Thymus (tissue), 11 donors: ENCODE results near the gene DDX23. TPM values are rescaled to one million over a fixed set of nuclear protein-coding genes. Genes with fewer than 3 reads are reported as not detected.
A peak's percentile ranks its signal among the peaks of the same experiment; 100 is the strongest.

Experiments
- DNase-seq, 9 donors: peaks; one replicate each; pipeline ENCODE4 v3.0.0-alpha.2; 2013; ENCODE audit warnings: low spot score in 9 of 9, low read depth in 6 of 9, missing footprints in 1 of 9
- H3K27ac ChIP-seq, 2 donors: one replicate each; pipeline ENCODE4 v1.5.1; 2013; ENCODE audit warnings: control low read depth in 1 of 2, low read depth in 1 of 2, low read length in 1 of 2, mild to moderate bottlenecking in 1 of 2, moderate library complexity in 1 of 2
- H3K27me3 ChIP-seq, 2 donors: one replicate each; pipeline ENCODE4 v1.5.1; 2013; ENCODE audit warnings: low read length in 1 of 2; ENCODE audit not compliant: control insufficient read depth in 2 of 2, insufficient read depth in 1 of 2
- H3K36me3 ChIP-seq, 2 donors: one replicate each; pipeline ENCODE4 v1.5.1; 2013; ENCODE audit warnings: low read length in 1 of 2, mild to moderate bottlenecking in 1 of 2, moderate library complexity in 1 of 2; ENCODE audit not compliant: control insufficient read depth in 2 of 2, insufficient read depth in 2 of 2
- H3K4me1 ChIP-seq, 2 donors: one replicate each; pipeline ENCODE4 v1.5.1; 2013; ENCODE audit warnings: low read length in 2 of 2; ENCODE audit not compliant: control insufficient read depth in 2 of 2, insufficient read depth in 2 of 2
- H3K4me3 ChIP-seq, 2 donors: one replicate each; pipeline ENCODE4 v1.5.1; 2013; ENCODE audit warnings: low read length in 2 of 2, control low read depth in 1 of 2, mild to moderate bottlenecking in 1 of 2
- H3K9me3 ChIP-seq, 2 donors: one replicate each; pipeline ENCODE4 v1.5.1; 2013; ENCODE audit warnings: low read length in 1 of 2, mild to moderate bottlenecking in 1 of 2; ENCODE audit not compliant: control insufficient read depth in 2 of 2, insufficient read depth in 1 of 2
- WGBS: extraction: QIAGEN DNeasy Blood & Tissue Kit; methylation state at CpG from one replicate; pipeline ENCODE4 v1.1.7; 2013; 5-methylcytosine and 5-hydroxymethylcytosine counted together
- polyA plus RNA-seq: library from polyadenylated mRNA; stranded (reverse); fragments of 200-250 nt; gene quantifications from one replicate; pipeline ENCODE4 v1.2.3, GENCODE V29; 2013
- total RNA-seq: library from RNA; stranded (reverse); fragments of 120-200 nt; gene quantifications from one replicate; pipeline ENCODE4 v1.2.4, GENCODE V29; 2013
- donor health status: healthy.

DDX23 gene
- total and polyA plus RNA-seq, 2 donors = 61.3 to 96.6 TPM

DNA sequence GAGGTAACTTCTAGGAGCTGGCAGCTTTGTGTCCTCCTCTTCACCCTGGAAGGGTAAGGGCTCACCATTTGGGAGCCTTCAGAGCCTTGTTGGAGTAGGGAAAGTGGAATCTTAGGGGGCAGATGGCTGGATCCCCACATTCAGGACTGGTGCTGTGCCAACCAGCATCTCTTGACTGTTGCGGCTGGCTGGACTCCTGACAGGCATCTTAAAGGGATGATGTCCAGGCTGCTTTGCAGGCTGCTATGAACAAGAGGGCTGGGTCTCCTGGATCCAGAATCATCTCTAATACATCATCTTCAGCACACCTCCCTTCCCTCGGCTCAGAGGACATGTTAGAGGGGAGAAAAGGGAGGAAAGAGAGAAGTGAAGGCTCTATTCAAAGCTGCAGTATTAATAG, 29.3 kb downstream of the DDX23 start:
- peaks cover 4 to 11% of the 10 kb centered on the region in 2 donors for H3K4me1 ChIP-seq
- no peaks in the 10 kb centered on the region for H3K9me3 ChIP-seq
- H3K36me3 ChIP-seq = peaks cover 15 to 17% of the 10 kb centered on the region in 2 donors
- H3K27ac ChIP-seq = no peak overlapping the region
- H3K27me3 ChIP-seq = peaks cover 0 to 8% of the 10 kb centered on the region in 2 donors
- no peak overlapping the region for H3K4me3 ChIP-seq
- WGBS = 92% methylated on average over 2 of the region's 2 CpGs
- no peak for DNase-seq

DNA sequence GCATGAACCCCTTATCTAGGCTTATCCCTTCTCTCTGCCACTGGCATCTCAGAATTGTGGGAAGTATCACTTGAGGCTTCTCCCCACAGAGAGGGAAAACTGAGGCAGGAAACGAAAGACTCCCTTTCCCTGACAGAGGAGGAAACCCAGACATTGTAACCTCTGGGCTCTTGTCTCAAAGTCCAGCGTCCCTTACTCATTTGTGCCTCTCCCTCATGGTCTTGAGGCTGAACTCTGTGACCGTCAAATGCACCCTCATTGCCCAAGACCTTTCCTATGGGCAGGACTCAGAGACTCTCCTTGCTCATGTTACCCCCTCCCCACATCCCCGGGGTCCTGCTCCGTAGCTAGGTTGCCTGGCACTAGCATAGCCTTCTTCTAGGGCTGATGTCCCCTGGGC, 29.8 kb downstream of the DDX23 start:
- H3K4me1 ChIP-seq = peaks cover 8 to 16% of the 10 kb centered on the region in 2 donors
- DNase-seq = no peak
- H3K36me3 ChIP-seq = peaks cover 10 to 11% of the 10 kb centered on the region in 2 donors
- H3K27ac ChIP-seq = no peak overlapping the region
- H3K4me3 ChIP-seq = no peak overlapping the region
- H3K9me3 ChIP-seq = no peaks in the 10 kb centered on the region
- 98% methylated on average over 5 of the region's 5 CpGs for WGBS
- peaks cover 0 to 13% of the 10 kb centered on the region in 2 donors for H3K27me3 ChIP-seq

DNA sequence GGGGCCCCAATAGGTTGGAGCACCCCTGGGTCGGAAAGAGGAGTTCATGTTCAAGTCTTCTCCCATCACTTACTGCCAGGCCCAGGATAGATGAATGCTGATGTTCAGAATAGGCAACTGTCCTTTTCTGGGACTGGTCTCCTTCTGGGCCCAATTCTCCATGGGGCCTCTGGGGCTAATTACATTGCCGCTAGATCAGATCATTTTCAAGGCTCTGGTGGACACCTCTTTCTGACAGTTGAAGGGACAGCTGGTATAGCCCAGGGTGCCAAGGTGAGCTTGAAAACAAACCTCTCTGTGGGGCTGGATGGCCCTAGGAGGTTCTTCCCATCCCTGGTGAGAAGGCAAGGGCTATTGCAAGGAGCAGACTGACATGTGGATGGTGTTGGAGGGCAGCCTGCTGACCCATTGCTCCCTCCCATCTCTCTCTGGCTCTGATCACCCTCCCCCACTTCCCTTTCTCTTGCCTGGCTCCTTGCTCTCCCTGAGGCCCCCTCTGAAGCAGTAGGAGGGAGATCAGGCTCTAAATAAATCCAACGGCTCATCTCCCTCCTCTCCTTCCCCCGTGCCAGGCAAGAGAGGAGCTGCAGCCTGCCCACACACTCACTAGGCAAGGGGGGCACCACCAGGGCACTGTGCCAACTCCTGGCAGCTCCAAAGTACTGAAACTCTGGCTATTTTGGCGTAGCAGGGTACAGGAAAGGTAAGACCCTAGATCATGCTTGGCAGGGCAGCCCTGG, 31.8 kb downstream of the DDX23 start:
- Histone ChIP-seq H3K36me3 (no peaks in the 10 kb centered on the region), H3K4me3 (no peak overlapping the region), H3K4me1 (peaks cover 13 to 32% of the 10 kb centered on the region in 2 donors), H3K27ac (no peak overlapping the region), H3K9me3 (no peaks in the 10 kb centered on the region), H3K27me3 (peaks cover 0 to 32% of the 10 kb centered on the region in 2 donors)
- WGBS = 86% methylated on average over 5 of the region's 5 CpGs
- no peak for DNase-seq

DNA sequence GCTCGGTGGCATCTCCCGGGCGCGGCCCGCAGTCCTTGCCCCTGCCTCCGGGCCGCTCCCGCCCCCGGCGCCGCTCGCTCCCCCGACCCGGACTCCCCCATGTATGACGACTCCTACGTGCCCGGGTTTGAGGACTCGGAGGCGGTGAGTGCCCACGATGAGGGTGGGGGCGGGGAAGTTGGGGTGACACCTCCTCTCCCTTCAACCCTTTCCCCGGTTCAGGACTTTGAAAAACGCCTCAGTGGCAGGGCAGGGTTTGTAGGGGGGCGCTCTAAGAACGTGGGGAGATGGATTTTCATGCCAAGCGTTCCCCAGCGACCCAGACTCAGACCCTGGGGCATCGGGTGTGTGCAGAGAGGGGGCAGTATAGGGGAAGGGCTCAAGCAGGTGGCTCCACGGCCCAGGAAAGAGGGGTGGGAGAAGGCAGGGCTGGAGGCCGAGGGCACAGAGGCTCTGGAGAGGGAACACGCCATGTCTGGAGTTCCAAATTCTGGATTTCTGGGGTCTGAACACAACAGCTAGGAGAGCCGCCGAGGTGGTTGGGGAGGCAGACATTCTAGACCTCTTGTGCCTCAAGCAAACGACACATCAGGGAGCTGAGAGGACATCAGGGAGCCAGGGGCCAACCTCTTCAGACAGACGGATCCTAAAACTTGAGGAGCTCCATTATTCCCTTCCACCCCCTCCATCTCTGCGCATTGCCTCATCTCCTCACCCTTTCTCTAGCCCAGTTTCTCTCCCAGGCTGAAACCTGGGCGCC, 33.0 kb downstream of the DDX23 start:
- H3K27ac ChIP-seq = no peak overlapping the region
- peaks cover 13 to 38% of the 10 kb centered on the region in 2 donors for H3K4me1 ChIP-seq
- DNase-seq = peak in 5 of 9 donors; percentile 14 to 74 (median 41)
- no peaks in the 10 kb centered on the region for H3K9me3 ChIP-seq
- no peaks in the 10 kb centered on the region for H3K36me3 ChIP-seq
- peak overlapping the region; percentile 64 to 68 for H3K4me3 ChIP-seq
- WGBS = 21% methylated on average over 37 of the region's 37 CpGs
- H3K27me3 ChIP-seq = peaks cover 0 to 43% of the 10 kb centered on the region in 2 donors

DNA sequence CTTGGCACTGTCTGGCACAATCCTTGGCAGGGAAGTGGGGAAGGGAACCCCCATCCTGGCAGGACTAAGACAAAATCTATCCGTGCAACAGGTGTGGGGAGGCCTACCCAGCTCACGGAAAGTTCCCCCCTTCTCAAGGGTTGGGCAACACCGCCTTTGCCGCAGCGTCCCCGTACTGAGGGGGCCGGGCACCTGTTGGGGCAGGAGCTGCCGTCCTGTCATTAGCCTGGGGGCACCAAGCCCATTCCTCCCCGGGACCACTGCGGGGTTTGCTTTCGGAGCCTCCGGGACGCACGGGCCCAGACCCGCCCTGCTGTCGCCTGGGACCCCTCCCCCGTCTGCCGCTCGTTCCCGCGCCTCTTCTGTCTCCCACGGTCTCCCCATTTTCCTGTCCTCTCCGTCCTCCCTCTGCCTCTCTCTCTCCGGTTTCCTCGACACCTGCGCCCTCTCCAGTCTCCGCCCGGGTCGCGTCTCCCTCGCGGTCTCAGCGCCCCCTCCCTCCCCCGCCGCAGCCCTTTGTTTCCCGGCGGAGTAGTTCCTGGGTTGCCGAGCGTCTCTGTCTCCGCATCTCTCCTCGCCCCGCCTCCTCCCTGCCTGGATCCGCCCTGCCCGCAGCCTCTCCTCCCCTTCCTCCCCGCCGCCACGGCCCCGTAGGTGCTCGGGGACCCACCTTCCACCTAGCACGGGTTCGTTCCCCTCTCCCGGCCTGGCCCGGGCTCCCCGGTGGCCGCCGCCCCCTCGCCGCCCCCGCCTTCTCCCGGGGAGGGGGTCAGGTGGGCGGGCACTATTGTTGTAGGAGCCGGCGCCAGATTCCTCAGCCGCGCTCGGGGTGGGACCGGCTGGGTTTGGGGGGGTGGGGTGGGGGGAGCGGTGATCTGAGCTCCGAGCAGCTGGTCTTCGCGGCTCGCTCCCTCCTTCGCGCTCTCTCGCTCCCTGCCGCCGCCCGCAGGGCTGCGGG, 33.8 kb downstream of the DDX23 start, which contains the start of gene CACNB3:
Gene CACNB3, plus strand, starts transcription at position 624 of the 958 bp plus-strand sequence. CDS start 434 bp downstream, outside the sequence.
- Histone ChIP-seq H3K27ac (peak within 1 kb of the TSS in 1 of 2 donors; percentile 20), H3K27me3 (peaks cover 0 to 50% of the 10 kb centered on the region in 2 donors), H3K4me1 (peaks cover 13 to 43% of the 10 kb centered on the region in 2 donors), H3K9me3 (no peaks in the 10 kb centered on the region), H3K36me3 (no peaks in the 10 kb centered on the region), H3K4me3 (peak within 1 kb of the TSS; percentile 64 to 68)
- DNase-seq = peak in 8 of 9 donors; percentile 19 to 88 (median 76)
- WGBS = under 1% methylated on average over 79 of the region's 79 CpGs

DNA sequence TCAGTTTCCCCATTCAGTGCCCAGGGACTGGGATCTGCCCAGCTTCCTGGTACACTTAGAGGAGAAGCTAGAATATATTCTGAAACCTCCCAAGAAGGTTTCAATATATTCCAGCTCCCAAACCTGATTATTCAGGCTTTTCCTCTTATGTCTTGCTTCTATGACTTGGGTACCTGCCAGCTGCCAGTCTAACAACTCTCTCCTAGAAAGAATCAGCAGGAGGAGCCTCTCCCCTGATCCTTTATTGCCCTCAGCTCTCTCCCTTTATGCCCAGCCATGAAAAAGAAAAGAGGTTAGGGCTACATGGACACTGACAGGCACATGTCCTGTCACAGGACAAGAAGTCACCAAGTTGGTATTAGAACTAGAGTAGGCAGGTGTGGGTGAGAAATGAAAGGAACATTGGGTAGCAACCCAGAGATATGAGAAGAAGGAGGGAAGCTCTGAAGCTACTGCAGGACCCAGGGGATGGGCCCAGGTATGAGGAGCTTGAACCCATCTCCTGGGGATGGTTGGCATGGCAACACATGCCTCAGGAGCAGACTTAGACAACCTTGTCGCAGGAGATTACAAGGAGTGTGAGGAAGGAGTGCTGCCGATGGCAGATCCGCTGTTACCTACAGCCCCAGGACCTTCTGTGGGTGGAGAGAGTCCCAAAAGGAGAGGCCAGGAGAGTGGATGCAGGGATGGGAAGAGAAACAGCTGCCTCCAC, 35.7 kb downstream of the DDX23 start:
- no peaks in the 10 kb centered on the region for H3K36me3 ChIP-seq
- WGBS = 97% methylated on average over 3 of the region's 3 CpGs
- H3K27me3 ChIP-seq = peaks cover 0 to 56% of the 10 kb centered on the region in 2 donors
- no peak for DNase-seq
- peak overlapping the region; percentile 58 to 61 for H3K4me3 ChIP-seq
- no peak overlapping the region for H3K27ac ChIP-seq
- H3K9me3 ChIP-seq = no peaks in the 10 kb centered on the region
- H3K4me1 ChIP-seq = peaks cover 13 to 43% of the 10 kb centered on the region in 2 donors

DNA sequence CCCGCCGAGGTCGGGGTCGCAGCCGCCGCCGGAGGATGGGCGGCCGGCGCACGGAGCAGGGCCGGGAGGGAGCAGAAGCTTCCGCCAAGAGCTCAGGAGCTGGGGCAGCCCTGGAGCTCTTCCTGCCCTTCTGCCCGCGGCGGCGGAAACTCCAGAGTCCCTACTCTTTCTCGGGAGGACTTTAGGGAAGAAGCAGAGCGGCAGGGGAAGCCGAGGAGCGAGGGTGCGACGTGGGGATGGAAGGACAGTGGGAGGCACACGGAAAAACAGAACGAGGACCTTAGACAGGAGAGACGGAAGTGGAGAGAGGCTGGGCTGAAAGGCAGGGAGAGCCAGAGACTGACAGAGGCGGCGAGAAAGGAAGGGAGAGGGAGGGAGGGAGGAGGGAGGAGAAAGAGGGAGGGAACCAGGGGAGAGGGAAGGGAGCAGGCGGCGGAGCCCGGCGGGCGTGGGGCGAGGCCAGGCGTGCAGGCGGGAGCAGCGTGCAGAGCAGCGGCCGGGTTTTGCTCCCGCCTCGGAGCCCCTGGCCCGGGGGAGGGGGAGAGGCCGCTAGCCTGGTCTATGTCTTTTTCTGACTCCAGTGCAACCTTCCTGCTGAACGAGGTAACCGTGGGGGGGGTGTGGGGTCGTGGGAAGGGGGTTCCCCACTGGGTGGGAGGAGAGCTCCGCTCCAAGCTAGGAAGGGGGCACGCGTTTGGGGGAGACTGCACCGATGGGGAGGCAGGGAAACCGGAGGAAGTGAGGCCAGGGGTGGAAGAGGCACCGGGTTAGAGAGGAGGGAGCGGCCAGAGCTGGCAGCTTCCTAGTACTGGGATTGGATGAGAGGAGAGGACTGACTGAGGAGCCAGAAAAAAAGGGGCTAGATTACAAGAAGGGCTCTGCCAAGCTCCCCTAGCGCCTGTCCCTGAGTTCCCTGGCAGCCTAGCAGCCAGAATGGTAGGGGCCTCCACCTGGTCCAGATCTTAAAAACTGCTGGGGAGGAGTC, 36.5 kb downstream of the DDX23 start:
- peak overlapping the region in 1 of 2 donors; percentile 55 for H3K27ac ChIP-seq
- peaks cover 13 to 43% of the 10 kb centered on the region in 2 donors for H3K4me1 ChIP-seq
- peaks cover 0 to 56% of the 10 kb centered on the region in 2 donors for H3K27me3 ChIP-seq
- no peaks in the 10 kb centered on the region for H3K9me3 ChIP-seq
- no peaks in the 10 kb centered on the region for H3K36me3 ChIP-seq
- peak in 6 of 9 donors; percentile 13 to 65 (median 34) for DNase-seq
- WGBS = 2% methylated on average over 54 of the region's 54 CpGs
- peak overlapping the region; percentile 58 to 61 for H3K4me3 ChIP-seq
